Measurements from ENCODE around the gene ZFP3.
"Not testable (repeated sequence)": the region's sequence is repeated elsewhere in the genome, so short reads cannot be mapped to it uniquely, and the experiment has no call there.

Gene ZFP3

GRCh38 chr17:5126719-5127488 is 48.6 kb downstream of the ZFP3 start:
- DNase-seq = no peak

- no peak for DNase-seq
Observed at GRCh38 chr17:5127910-5128309, 49.6 kb downstream of the ZFP3 start.

- DNase-seq = not testable (repeated sequence)
Observed at GRCh38 chr17:5128387-5128786, 50.1 kb downstream of the ZFP3 start.

GRCh38 chr17:5128905-5129535 is 50.8 kb downstream of the ZFP3 start:
- DNase-seq = no peak

- DNase-seq = not testable (repeated sequence)
Observed at GRCh38 chr17:5129770-5130169, 51.5 kb downstream of the ZFP3 start.

- DNase-seq = not testable (repeated sequence)
Observed at GRCh38 chr17:5130261-5130660, 52.0 kb downstream of the ZFP3 start.

- not testable (repeated sequence) for DNase-seq
Observed at GRCh38 chr17:5130687-5131086, 52.4 kb downstream of the ZFP3 start.

- DNase-seq = no peak
Observed at GRCh38 chr17:5131146-5131715, 53.0 kb downstream of the ZFP3 start.

GRCh38 chr17:5131799-5132502 is 53.7 kb downstream of the ZFP3 start:
- not testable (repeated sequence) for DNase-seq

GRCh38 chr17:5132503-5133225 is 54.4 kb downstream of the ZFP3 start:
- not testable (repeated sequence) for DNase-seq

GRCh38 chr17:5133311-5133710 is 55.0 kb downstream of the ZFP3 start:
- no peak for DNase-seq

- DNase-seq = not testable (repeated sequence)
Observed at GRCh38 chr17:5133961-5134360, 55.7 kb downstream of the ZFP3 start.

- not testable (repeated sequence) for DNase-seq
Observed at GRCh38 chr17:5134571-5134970, 56.3 kb downstream of the ZFP3 start.

- not testable (repeated sequence) for DNase-seq
Observed at GRCh38 chr17:5135131-5135712, 57.0 kb downstream of the ZFP3 start.

GRCh38 chr17:5135726-5136579 is 57.7 kb downstream of the ZFP3 start:
- DNase-seq = no peak

- DNase-seq = not testable (repeated sequence)
Observed at GRCh38 chr17:5136580-5137412, 58.5 kb downstream of the ZFP3 start.

GRCh38 chr17:5137511-5138197 is 59.4 kb downstream of the ZFP3 start:
- DNase-seq = not testable (repeated sequence)

GRCh38 chr17:5138198-5138544 is 59.9 kb downstream of the ZFP3 start:
- DNase-seq = not testable (repeated sequence)

GRCh38 chr17:5138616-5139457 is 60.6 kb downstream of the ZFP3 start:
- no peak for DNase-seq

All from activated CD4-positive, CD25-positive, alpha-beta regulatory T cell treated with anti-CD3 and anti-CD28 coated beads, Interleukin-2, amount 50 U/mL, for 72 hours (primary cell).